Peyer's patch (tissue), 4 donors: Measurements from ENCODE around the gene SPINT1. TPM values are rescaled to one million over a fixed set of nuclear protein-coding genes. Genes with fewer than 3 reads are reported as not detected.

ENCODE experiments used
- DNase-seq, 3 donors: peaks; one replicate each; pipeline ENCODE4 v3.0.0-alpha.2; 2017 to 2019
- H3K27ac ChIP-seq, 4 donors: fragments of 200-600 bp; sonication (generic); one replicate each; pipeline ENCODE4 v1.5.1; 2016 to 2019
- H3K27me3 ChIP-seq, 2 donors: fragments of 200-600 bp; sonication (generic); one replicate each; pipeline ENCODE4 v1.5.1; 2019
- H3K36me3 ChIP-seq, 3 donors: fragments of 200-600 bp; sonication (generic); one replicate each; pipeline ENCODE4 v1.5.1; 2016 to 2019
- H3K4me1 ChIP-seq, 4 donors: fragments of 200-600 bp; sonication (generic); one replicate each; pipeline ENCODE4 v1.5.1; 2016 to 2019
- H3K4me3 ChIP-seq, 4 donors: fragments of 200-600 bp; sonication (generic); 1 replicate in 3 of 4; 2 replicates in 1 of 4; pipeline ENCODE4 v1.5.1; 2016 to 2019; ENCODE audit warnings: mild to moderate bottlenecking in 1 of 4
- H3K9me3 ChIP-seq, 4 donors: fragments of 200-600 bp; sonication (generic); one replicate each; pipeline ENCODE4 v1.5.1; 2016 to 2019; ENCODE audit warnings: mild to moderate bottlenecking in 1 of 4
- CTCF ChIP-seq, 6 experiments: fragments of 450-650 bp in 4 of 6; fragments of 200-600 bp in 2 of 6; sonication (generic) in 1 of 6; IDR thresholded peaks; one replicate each; pipeline ENCODE4 v1.5.1; 2017 to 2019; ENCODE audit warnings: antibody characterized with exemption in 6 of 6, mild to moderate bottlenecking in 3 of 6, moderate library complexity in 1 of 6
- POLR2A ChIP-seq, 2 donors: fragments of 450-650 bp; IDR thresholded peaks; one replicate each; pipeline ENCODE4 v1.5.1; 2017; ENCODE audit warnings: antibody characterized with exemption in 2 of 2, mild to moderate bottlenecking in 2 of 2, moderate library complexity in 2 of 2
- total RNA-seq, 4 donors: library from RNA; depleted of rRNA; stranded (reverse); fragments of >200 nt; gene quantifications; one replicate each; pipeline ENCODE4 v1.1.0, GENCODE V29; 2016

SPINT1 gene
- total RNA-seq, 4 donors from 2014 or later: 103 to 991 (median 784) TPM

GRCh38 chr15:40844696-40845030 lies 815 bp downstream of the SPINT1 start:
- no peak for TF ChIP-seq POLR2A (IDR thresholded peaks at IDR 0.05)
- peak in 1 of 6 experiments; percentile 0 for TF ChIP-seq CTCF (IDR thresholded peaks at IDR 0.05)
- Histone ChIP-seq H3K27me3 (no peaks in the 10 kb centered on the region), H3K27ac (peak overlapping the region; percentile 61 to 94 (median 88)), H3K36me3 (peaks cover 0 to under 1% (median 0%) of the 10 kb centered on the region in 3 donors), H3K4me1 (peaks cover 0 to 20% (median 12%) of the 10 kb centered on the region in 4 donors), H3K9me3 (no peaks in the 10 kb centered on the region), H3K4me3 (peak overlapping the region; percentile 60 to 76 (median 71))
- DNase-seq: peak in 2 of 3 donors; percentile 31 to 56

- peaks cover 0 to 20% (median 14%) of the 10 kb centered on the region in 4 donors for H3K4me1 ChIP-seq
Observed at GRCh38 chr15:40845036-40845435, 1.2 kb downstream of the SPINT1 start.

GRCh38 chr15:40845511-40846284 lies 1.9 kb downstream of the SPINT1 start:
- peak in 2 of 3 donors; percentile 82 to 87 for DNase-seq
- peak overlapping the region in 3 of 4 donors; percentile 60 to 73 (median 69) for H3K4me3 ChIP-seq
- peak overlapping the region in 3 of 4 donors; percentile 83 to 94 (median 92) for H3K27ac ChIP-seq
- no peaks in the 10 kb centered on the region for H3K9me3 ChIP-seq
- TF ChIP-seq POLR2A (IDR thresholded peaks at IDR 0.05) (peak; percentile 71 to 83), CTCF (IDR thresholded peaks at IDR 0.05) (no peak)
- H3K4me1 ChIP-seq: peaks cover 0 to 25% (median 14%) of the 10 kb centered on the region in 4 donors
- H3K36me3 ChIP-seq: peaks cover 0 to 9% (median 0%) of the 10 kb centered on the region in 3 donors
- H3K27me3 ChIP-seq: no peaks in the 10 kb centered on the region

More at GRCh38 chr15:40845036-40845435, 1.2 kb downstream of the SPINT1 start:
- Histone ChIP-seq H3K36me3 (peaks cover 0 to 5% (median 0%) of the 10 kb centered on the region in 3 donors), H3K4me3 (peak overlapping the region; percentile 60 to 76 (median 71)), H3K27ac (peak overlapping the region in 3 of 4 donors; percentile 83 to 94 (median 92)), H3K27me3 (no peaks in the 10 kb centered on the region), H3K9me3 (no peaks in the 10 kb centered on the region)
- DNase-seq: no peak
- TF ChIP-seq CTCF (IDR thresholded peaks at IDR 0.05): no peak
- TF ChIP-seq POLR2A (IDR thresholded peaks at IDR 0.05): no peak

GRCh38 chr15:40846841-40847222 lies 3.0 kb downstream of the SPINT1 start:
- TF ChIP-seq CTCF (IDR thresholded peaks at IDR 0.05) (no peak), POLR2A (IDR thresholded peaks at IDR 0.05) (peak in 1 of 2 donors; percentile 39)
- Histone ChIP-seq H3K27ac (peak overlapping the region; percentile 62 to 94 (median 88)), H3K36me3 (peaks cover 0 to 18% (median 0%) of the 10 kb centered on the region in 3 donors), H3K27me3 (no peaks in the 10 kb centered on the region), H3K9me3 (no peaks in the 10 kb centered on the region), H3K4me1 (peaks cover 0 to 36% (median 14%) of the 10 kb centered on the region in 4 donors), H3K4me3 (peak overlapping the region in 2 of 4 donors; percentile 69 to 73)
- peak in 1 of 3 donors; percentile 51 for DNase-seq

- Histone ChIP-seq H3K4me1 (peaks cover 4 to 41% (median 16%) of the 10 kb centered on the region in 4 donors), H3K36me3 (peaks cover 0 to 18% (median 0%) of the 10 kb centered on the region in 3 donors)
Observed at GRCh38 chr15:40847223-40847961, 3.5 kb downstream of the SPINT1 start.

More at GRCh38 chr15:40847223-40847961, 3.5 kb downstream of the SPINT1 start:
- peak; percentile 55 to 92 (median 86) for DNase-seq
- Histone ChIP-seq H3K4me3 (peak overlapping the region in 3 of 4 donors; percentile 11 to 73 (median 69)), H3K27me3 (no peaks in the 10 kb centered on the region), H3K9me3 (no peaks in the 10 kb centered on the region), H3K27ac (peak overlapping the region; percentile 62 to 94 (median 88))
- TF ChIP-seq POLR2A (IDR thresholded peaks at IDR 0.05) (peak; percentile 62 to 96), CTCF (IDR thresholded peaks at IDR 0.05) (peak in 3 of 6 experiments; percentile 46 to 55 (median 48))
